NCI-H1930 (cell line): Measurements from ENCODE around the gene PATL2.
"Not testable (repeated sequence)": the region's sequence is repeated elsewhere in the genome, so short reads cannot be mapped to it uniquely, and the experiment has no call there.

Source experiments
- DNase-seq, 2 experiments: peaks; one replicate each; lab custom pipeline; 2025; lab: John Stamatoyannopoulos, UW

PATL2 gene

GRCh38 chr15:44719293-44719999 is 8.3 kb upstream of the PATL2 start:
- DNase-seq = no peak

- no peak for DNase-seq
These were observed 7.8 kb upstream of the PATL2 start for GRCh38 chr15:44718927-44719292.

GRCh38 chr15:44718180-44718926 is 7.2 kb upstream of the PATL2 start:
- DNase-seq = no peak

GRCh38 chr15:44716983-44717602 is 6.0 kb upstream of the PATL2 start:
- DNase-seq = no peak

GRCh38 chr15:44715797-44716334 is 4.7 kb upstream of the PATL2 start:
- no peak for DNase-seq

- no peak for DNase-seq
These were observed 4.1 kb upstream of the PATL2 start for GRCh38 chr15:44715142-44715796.

GRCh38 chr15:44713006-44713966 is 2.2 kb upstream of the PATL2 start:
- DNase-seq = no peak

- DNase-seq = no peak
These were observed 1.4 kb upstream of the PATL2 start for GRCh38 chr15:44712346-44713005.

GRCh38 chr15:44711743-44712345 is 721 bp upstream of the PATL2 start:
- no peak for DNase-seq

GRCh38 chr15:44710236-44711095 is 657 bp downstream of the PATL2 start:
- no peak for DNase-seq

GRCh38 chr15:44706946-44707636 is 4.0 kb downstream of the PATL2 start:
- DNase-seq = no peak

GRCh38 chr15:44706401-44706800 is 4.7 kb downstream of the PATL2 start:
- DNase-seq = no peak

GRCh38 chr15:44705986-44706385 is 5.1 kb downstream of the PATL2 start:
- no peak for DNase-seq

GRCh38 chr15:44700676-44701075 is 10.4 kb downstream of the PATL2 start:
- DNase-seq = not testable (repeated sequence)

GRCh38 chr15:44698641-44699040 is 12.5 kb downstream of the PATL2 start:
- no peak for DNase-seq

- DNase-seq = no peak
These were observed 14.1 kb downstream of the PATL2 start for GRCh38 chr15:44697014-44697413.

- DNase-seq = no peak
These were observed 15.8 kb downstream of the PATL2 start for GRCh38 chr15:44695294-44695693.

- DNase-seq = no peak
These were observed 16.7 kb downstream of the PATL2 start for GRCh38 chr15:44694416-44694815.

- DNase-seq = no peak
These were observed 18.5 kb downstream of the PATL2 start for GRCh38 chr15:44692659-44693058.
